A673 (cell line): ENCODE data around the gene CCDC63. TPM values are rescaled to one million over a fixed set of nuclear protein-coding genes. Genes with fewer than 3 reads are reported as not detected.

ENCODE experiments used
- BruUV-seq: library from RNA; stranded (reverse); fragments of 400-500 nt; replicated peaks from 2 replicates; lab custom pipeline; 2021; lab: Mats Ljungman, UMichigan
- CTCF ChIA-PET: fragments of 300-600 bp; sonication (Branson Sonifier 250); formaldehyde crosslinking; loops from one replicate; lab custom pipeline; 2022; ENCODE audit warnings: antibody characterized with exemption; lab: Charles Lee
- POLR2A ChIA-PET: fragments of 300-600 bp; sonication (Branson Sonifier 250); formaldehyde crosslinking; loops from one replicate; lab custom pipeline; 2022; ENCODE audit warnings: antibody characterized with exemption; ENCODE audit not compliant: low non-redundant PET; lab: Charles Lee
- DNase-seq: peaks from one replicate; pipeline ENCODE4 v3.0.0-alpha.2; 2015; ENCODE audit warnings: low spot score
- H3K27ac ChIP-seq: fragments of 200-600 bp; sonication (generic); 2 replicates; pipeline ENCODE4 v1.5.1; 2016; ENCODE audit warnings: mixed run types, low read depth, mild to moderate bottlenecking, mixed read lengths, antibody characterized with exemption, low read length; ENCODE audit not compliant: poor library complexity, severe bottlenecking
- H3K27me3 ChIP-seq: fragments of 200-600 bp; sonication (generic); replicated peaks from 2 replicates; pipeline ENCODE4 v1.6.1; 2017; ENCODE audit warnings: mixed run types, low read depth, mild to moderate bottlenecking, mixed read lengths, antibody characterized with exemption, low read length; ENCODE audit not compliant: insufficient read depth, poor library complexity
- H3K36me3 ChIP-seq: fragments of 200-600 bp; sonication (generic); 2 replicates; pipeline ENCODE4 v1.6.1; 2016; ENCODE audit warnings: mixed run types, mild to moderate bottlenecking, mixed read lengths, antibody characterized with exemption, low read length; ENCODE audit not compliant: insufficient read depth, poor library complexity, severe bottlenecking
- H3K4me1 ChIP-seq: fragments of 200-600 bp; sonication (generic); 2 replicates; pipeline ENCODE4 v1.6.1; 2017; ENCODE audit warnings: mixed run types, mild to moderate bottlenecking, mixed read lengths, antibody characterized with exemption, low read length; ENCODE audit not compliant: insufficient read depth, poor library complexity, severe bottlenecking
- H3K4me3 ChIP-seq: fragments of 200-600 bp; sonication (generic); 2 replicates; pipeline ENCODE4 v1.5.1; 2016; ENCODE audit warnings: low read depth, mixed run types, mild to moderate bottlenecking, mixed read lengths, low read length; ENCODE audit not compliant: poor library complexity, severe bottlenecking
- H3K9me3 ChIP-seq: fragments of 200-600 bp; sonication (generic); 2 replicates; pipeline ENCODE4 v1.6.1; 2016; ENCODE audit warnings: mixed run types, low read depth, mild to moderate bottlenecking, mixed read lengths, antibody characterized with exemption, low read length; ENCODE audit not compliant: poor library complexity, severe bottlenecking
- EZH2 ChIP-seq: fragments of 200-600 bp; sonication (generic); IDR thresholded peaks from 2 replicates; pipeline ENCODE4 v1.6.1; 2017; ENCODE audit warnings: borderline replicate concordance, low read depth, mild to moderate bottlenecking, mixed read lengths, antibody characterized with exemption, low read length; ENCODE audit not compliant: poor library complexity, severe bottlenecking
- intact Hi-C: fragments of 100-400 bp; cut with micrococcal nuclease; formaldehyde crosslinking; loops from one replicate; pipeline ENCODE4 v1.10.0; 2022; ENCODE audit not compliant: unreplicated experiment
- total RNA-seq: library from RNA; stranded (reverse); gene quantifications from 2 replicates; pipeline ENCODE4 v1.2.3, GENCODE V29; 2021
- TF ChIP-seq, protein P1 (sequence below): fragments of 300-800, 200-600 bp; sonication (generic); conservative IDR thresholded peaks from 2 replicates; pipeline ENCODE4 v1.5.1; 2017; ENCODE audit warnings: low read depth, mild to moderate bottlenecking, antibody characterized with exemption, low read length, moderate library complexity, mixed read lengths

CCDC63 gene
- total RNA-seq, 1 experiment from 2014 or later = 0.24 TPM

DNA sequence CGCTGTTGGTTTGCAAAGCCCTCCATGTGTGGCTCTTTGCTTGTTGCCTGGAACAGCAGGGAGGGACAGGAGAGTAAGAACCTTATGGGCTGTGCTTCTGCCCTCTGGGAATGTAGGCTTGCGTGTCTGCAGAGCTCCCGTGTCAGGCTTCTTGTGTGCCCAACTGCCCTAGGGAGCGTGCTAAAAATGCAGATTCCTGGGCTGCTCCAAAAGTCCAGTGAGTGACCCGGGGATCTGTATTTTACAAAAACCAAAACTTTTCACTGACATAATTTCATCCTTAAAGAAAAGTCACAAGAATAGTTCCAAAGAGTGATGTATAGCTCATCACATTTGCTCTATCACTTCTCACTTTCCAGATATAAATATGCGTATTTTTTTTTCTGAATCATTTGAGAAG lies 34.8 kb upstream of the CCDC63 start:
- Histone ChIP-seq H3K4me1 (no peaks in the 10 kb centered on the region), H3K36me3 (no peaks in the 10 kb centered on the region), H3K27me3 (no peaks in the 10 kb centered on the region), H3K4me3 (no peak overlapping the region), H3K27ac (no peak overlapping the region), H3K9me3 (no peaks in the 10 kb centered on the region)
- TF ChIP-seq EZH2 = no peak
- TF ChIP-seq, protein P1, sequence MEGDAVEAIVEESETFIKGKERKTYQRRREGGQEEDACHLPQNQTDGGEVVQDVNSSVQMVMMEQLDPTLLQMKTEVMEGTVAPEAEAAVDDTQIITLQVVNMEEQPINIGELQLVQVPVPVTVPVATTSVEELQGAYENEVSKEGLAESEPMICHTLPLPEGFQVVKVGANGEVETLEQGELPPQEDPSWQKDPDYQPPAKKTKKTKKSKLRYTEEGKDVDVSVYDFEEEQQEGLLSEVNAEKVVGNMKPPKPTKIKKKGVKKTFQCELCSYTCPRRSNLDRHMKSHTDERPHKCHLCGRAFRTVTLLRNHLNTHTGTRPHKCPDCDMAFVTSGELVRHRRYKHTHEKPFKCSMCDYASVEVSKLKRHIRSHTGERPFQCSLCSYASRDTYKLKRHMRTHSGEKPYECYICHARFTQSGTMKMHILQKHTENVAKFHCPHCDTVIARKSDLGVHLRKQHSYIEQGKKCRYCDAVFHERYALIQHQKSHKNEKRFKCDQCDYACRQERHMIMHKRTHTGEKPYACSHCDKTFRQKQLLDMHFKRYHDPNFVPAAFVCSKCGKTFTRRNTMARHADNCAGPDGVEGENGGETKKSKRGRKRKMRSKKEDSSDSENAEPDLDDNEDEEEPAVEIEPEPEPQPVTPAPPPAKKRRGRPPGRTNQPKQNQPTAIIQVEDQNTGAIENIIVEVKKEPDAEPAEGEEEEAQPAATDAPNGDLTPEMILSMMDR = no peak
- intact Hi-C loops = no loop called here
- DNase-seq = no peak
- ChIA-PET POLR2A (no interaction called here), CTCF (interaction anchor here (0.6 kb wide), 1 partner anchor 381 kb away, joined by 5 read pairs; no protein-coding TSS in a partner anchor)
- no TSS peak for BruUV-seq

DNA sequence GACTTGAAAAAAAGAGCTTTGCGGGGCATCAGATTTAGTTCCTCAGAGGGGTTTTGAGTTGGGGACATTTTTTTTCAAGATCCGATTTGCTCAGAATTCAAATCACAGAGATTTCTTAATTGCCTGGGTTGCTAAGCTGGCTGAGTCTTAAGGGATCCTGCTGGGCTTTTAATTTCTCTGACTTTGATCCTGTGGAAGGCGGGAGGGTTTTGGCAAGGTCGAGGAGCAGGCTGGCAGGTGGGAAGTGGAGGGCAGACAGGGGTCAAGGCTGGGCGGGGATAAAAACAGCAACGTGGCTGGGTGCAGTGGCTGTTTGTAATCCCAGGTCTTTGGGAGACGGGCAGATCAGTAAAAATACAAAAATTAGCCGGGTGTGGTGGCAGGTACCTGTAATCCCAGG lies 33.5 kb upstream of the CCDC63 start:
- BruUV-seq = no TSS peak
- DNase-seq = no peak
- Histone ChIP-seq H3K27ac (no peak overlapping the region), H3K4me1 (no peaks in the 10 kb centered on the region), H3K36me3 (no peaks in the 10 kb centered on the region), H3K4me3 (no peak overlapping the region), H3K9me3 (no peaks in the 10 kb centered on the region), H3K27me3 (no peaks in the 10 kb centered on the region)
- ChIA-PET CTCF (no interaction called here), POLR2A (no interaction called here)
- intact Hi-C loops = no loop called here
- no peak for TF ChIP-seq EZH2
- TF ChIP-seq, protein P1 = no peak

DNA sequence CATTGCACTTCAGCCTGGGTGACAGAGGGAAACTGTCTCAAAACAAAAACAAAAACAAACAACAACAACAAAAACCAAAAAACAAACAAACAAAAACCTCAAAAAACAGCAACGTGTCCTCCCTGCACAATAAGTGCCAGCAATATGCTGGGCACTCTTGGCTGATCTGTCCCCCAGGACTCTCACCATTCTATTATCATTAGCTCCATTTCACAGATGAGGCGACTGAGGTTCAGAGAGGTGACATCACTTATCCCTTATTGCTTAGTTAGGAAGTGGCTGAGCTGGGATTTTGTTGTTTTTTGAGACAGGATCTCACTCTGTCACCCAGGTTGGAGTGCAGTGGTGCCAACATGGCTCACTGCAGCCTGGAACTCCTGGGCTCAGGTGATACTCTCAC lies 33.0 kb upstream of the CCDC63 start:
- intact Hi-C loops = no loop called here
- no peaks in the 10 kb centered on the region for H3K27me3 ChIP-seq
- DNase-seq = no peak
- no peaks in the 10 kb centered on the region for H3K36me3 ChIP-seq
- BruUV-seq = no TSS peak
- ChIA-PET POLR2A (interaction anchor here (0.5 kb wide), 1 partner anchor 250 kb away, joined by 3 read pairs; no protein-coding TSS in a partner anchor), CTCF (no interaction called here)
- TF ChIP-seq EZH2 = no peak
- TF ChIP-seq, protein P1 = no peak
- H3K4me1 ChIP-seq = no peaks in the 10 kb centered on the region
- H3K4me3 ChIP-seq = no peak overlapping the region
- no peak overlapping the region for H3K27ac ChIP-seq
- H3K9me3 ChIP-seq = no peaks in the 10 kb centered on the region
